MM.1S (cell line): Measurements from ENCODE around the gene CDKN2AIP.

ENCODE experiments used
- CTCF ChIP-seq: fragments of 300-600 bp; sonication (generic); IDR thresholded peaks from 2 replicates; pipeline ENCODE4 v1.5.1; 2016; ENCODE audit warnings: antibody characterized with exemption, low read length, mixed read lengths
- EZH2 ChIP-seq: fragments of 300-600 bp; sonication (generic); optimal IDR thresholded peaks from 2 replicates; pipeline ENCODE3; 2017; ENCODE audit warnings: low read depth, mild to moderate bottlenecking, antibody characterized with exemption, low read length, mixed read lengths

- TF ChIP-seq CTCF (no peak), EZH2 (no peak)
Measured at GRCh38 chr4:183485411-183486160, 41.1 kb downstream of the CDKN2AIP start.
